Epithelial cell of esophagus (primary cell): ENCODE measurements around the gene SGTA.

Experiments used
- DNase-seq: peaks from one replicate; pipeline ENCODE4 v3.0.0; 2010; ENCODE audit warnings: low read depth
- H3K4me3 ChIP-seq: 2 replicates; pipeline ENCODE4 v1.5.1; 2011; ENCODE audit warnings: mild to moderate bottlenecking, low read length, control low read depth
- TF ChIP-seq, protein P1 (sequence below): IDR thresholded peaks from 2 replicates; pipeline ENCODE4 v1.5.1; 2011; ENCODE audit warnings: low read depth, mild to moderate bottlenecking, low read length, control low read depth, inconsistent platforms; ENCODE audit not compliant: insufficient read depth; ENCODE audit errors: missing control alignments

The SGTA gene

GRCh38 chr19:2736550-2737190 lies 46.4 kb downstream of the SGTA start:
- no peak for DNase-seq
- TF ChIP-seq, protein P1, sequence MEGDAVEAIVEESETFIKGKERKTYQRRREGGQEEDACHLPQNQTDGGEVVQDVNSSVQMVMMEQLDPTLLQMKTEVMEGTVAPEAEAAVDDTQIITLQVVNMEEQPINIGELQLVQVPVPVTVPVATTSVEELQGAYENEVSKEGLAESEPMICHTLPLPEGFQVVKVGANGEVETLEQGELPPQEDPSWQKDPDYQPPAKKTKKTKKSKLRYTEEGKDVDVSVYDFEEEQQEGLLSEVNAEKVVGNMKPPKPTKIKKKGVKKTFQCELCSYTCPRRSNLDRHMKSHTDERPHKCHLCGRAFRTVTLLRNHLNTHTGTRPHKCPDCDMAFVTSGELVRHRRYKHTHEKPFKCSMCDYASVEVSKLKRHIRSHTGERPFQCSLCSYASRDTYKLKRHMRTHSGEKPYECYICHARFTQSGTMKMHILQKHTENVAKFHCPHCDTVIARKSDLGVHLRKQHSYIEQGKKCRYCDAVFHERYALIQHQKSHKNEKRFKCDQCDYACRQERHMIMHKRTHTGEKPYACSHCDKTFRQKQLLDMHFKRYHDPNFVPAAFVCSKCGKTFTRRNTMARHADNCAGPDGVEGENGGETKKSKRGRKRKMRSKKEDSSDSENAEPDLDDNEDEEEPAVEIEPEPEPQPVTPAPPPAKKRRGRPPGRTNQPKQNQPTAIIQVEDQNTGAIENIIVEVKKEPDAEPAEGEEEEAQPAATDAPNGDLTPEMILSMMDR: no peak

DNA sequence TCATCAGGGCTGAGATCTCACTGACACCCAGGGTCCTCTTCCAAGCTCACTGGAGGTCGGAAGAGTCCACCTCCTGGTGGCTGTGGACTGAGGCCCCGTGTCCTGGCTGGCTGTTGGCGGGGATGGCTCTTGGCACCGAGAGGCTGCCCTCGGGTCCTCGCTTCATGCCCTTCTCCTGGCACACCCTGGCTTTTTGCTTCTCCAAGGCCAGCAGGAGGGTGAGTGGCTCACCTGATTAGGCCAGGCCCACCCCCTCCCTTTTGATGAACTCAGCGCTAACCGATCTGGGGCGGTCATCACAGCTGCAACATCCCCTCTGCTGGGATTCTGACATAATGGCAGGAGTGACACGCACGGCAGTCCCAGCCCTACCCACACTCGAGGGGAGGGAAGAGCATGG lies 47.7 kb downstream of the SGTA start:
- TF ChIP-seq, protein P1: no peak
- DNase-seq: no peak
- H3K4me3 ChIP-seq: no peak overlapping the region

More at GRCh38 chr19:2736550-2737190, 46.4 kb downstream of the SGTA start:
- no peak overlapping the region for H3K4me3 ChIP-seq

DNA sequence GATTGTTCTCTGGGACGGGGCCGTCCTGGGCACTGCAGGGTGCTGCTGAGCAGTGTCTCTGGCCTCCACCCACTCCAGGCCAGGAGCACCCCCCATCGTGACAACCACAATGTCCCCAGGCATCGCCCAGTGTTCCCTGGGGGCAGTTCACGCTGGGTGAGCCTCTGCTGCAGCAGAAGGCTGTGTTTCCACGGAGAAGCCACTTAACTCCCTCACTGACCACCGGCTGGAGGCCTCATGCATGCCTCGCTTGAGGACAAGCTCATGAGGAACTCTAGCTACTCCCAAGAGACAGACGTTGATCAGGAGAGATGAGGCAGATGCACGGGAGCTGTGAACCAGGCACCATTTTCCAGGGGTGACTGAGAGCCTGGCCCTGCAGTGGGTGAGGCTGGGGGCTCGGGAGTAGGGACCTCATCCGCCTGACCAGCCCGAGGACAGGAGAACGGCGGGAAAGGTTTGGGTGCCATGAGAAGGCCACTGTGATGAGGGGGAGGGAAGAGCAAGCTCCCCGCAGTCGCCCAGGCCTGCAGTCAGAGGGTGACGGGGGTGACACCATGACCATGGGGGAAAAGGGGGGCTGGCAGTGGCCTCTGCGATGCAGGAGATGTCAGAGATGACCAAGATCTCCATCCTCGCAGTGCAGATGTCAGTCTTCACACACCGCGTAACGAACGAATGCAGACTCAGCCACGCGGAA lies 48.3 kb downstream of the SGTA start:
- no peak for DNase-seq

GRCh38 chr19:2733930-2734588 lies 49.0 kb downstream of the SGTA start:
- DNase-seq: peak; percentile 82
- TF ChIP-seq, protein P1: no peak
- no peak overlapping the region for H3K4me3 ChIP-seq

More for the DNA sequence above, 48.3 kb downstream of the SGTA start:
- TF ChIP-seq, protein P1: no peak
- H3K4me3 ChIP-seq: no peak overlapping the region

DNA sequence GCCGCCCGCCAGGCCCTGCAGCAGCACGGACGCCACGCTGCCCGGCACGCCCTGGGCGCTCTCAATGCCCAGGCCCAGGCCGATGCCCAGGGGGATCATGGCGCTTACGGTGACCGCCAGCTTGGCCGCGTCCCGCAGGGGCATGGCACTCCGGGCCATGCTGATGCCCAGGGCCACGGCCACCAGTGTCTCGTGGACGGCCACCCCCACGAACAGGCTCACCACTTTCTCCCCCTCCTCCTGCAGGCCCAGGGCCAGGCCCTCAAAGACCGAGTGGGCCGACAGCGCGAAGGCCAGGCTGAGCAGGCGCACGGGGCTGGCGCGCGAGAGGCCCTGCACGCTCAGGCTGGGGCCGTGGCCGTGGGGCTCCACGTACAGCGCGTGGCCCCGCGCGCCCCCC lies 50.2 kb downstream of the SGTA start:
- no peak for DNase-seq
- TF ChIP-seq, protein P1: no peak

DNA sequence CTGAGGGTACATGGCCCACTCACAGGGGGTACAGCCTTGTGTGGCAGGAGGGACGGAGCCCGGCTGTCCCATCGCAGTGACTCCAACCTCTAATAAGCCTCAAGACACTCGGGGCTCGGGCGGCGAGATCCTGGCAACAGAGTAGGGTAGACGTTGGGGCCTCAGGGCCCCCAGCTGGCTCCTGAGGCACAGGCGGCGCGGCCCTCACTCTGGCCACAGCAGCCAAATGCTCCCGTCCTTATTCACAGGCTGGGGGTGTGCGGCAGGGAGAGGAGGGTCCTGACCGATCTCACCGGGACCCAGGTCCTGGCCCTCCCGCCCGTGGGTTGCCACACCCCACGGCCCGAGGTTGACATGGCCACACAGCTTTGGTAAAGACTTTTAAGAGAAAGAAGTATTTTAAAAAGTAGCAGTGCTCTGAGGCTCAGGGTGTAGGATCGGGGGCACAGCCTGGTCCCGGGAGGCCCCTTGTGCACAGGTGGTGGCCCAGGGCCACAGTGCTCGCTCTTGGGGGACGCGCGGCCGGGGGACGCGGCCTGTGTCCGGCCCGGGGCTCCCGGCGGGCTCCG lies 50.8 kb downstream of the SGTA start:
- TF ChIP-seq, protein P1: no peak
- DNase-seq: no peak
- no peak overlapping the region for H3K4me3 ChIP-seq

More for the DNA sequence above, 50.2 kb downstream of the SGTA start:
- no peak overlapping the region for H3K4me3 ChIP-seq
